SH-SY5Y (cell line): Measurements from ENCODE around the gene FBXL2.

Experiments used
- GATA2 ChIP-seq: IDR thresholded peaks from 2 replicates; pipeline ENCODE4 v1.6.1; 2011; ENCODE audit warnings: mild to moderate bottlenecking, low read depth, low read length
- GATA3 ChIP-seq: IDR thresholded peaks from 2 replicates; pipeline ENCODE4 v1.6.1; 2011; ENCODE audit warnings: low read depth, mild to moderate bottlenecking, low read length, moderate library complexity

- TF ChIP-seq GATA2 (no peak), GATA3 (no peak)
Observed at GRCh38 chr3:33260104-33260503, 17.1 kb upstream of the FBXL2 start.
